ENCODE measurements around the gene EIPR1.

DNA sequence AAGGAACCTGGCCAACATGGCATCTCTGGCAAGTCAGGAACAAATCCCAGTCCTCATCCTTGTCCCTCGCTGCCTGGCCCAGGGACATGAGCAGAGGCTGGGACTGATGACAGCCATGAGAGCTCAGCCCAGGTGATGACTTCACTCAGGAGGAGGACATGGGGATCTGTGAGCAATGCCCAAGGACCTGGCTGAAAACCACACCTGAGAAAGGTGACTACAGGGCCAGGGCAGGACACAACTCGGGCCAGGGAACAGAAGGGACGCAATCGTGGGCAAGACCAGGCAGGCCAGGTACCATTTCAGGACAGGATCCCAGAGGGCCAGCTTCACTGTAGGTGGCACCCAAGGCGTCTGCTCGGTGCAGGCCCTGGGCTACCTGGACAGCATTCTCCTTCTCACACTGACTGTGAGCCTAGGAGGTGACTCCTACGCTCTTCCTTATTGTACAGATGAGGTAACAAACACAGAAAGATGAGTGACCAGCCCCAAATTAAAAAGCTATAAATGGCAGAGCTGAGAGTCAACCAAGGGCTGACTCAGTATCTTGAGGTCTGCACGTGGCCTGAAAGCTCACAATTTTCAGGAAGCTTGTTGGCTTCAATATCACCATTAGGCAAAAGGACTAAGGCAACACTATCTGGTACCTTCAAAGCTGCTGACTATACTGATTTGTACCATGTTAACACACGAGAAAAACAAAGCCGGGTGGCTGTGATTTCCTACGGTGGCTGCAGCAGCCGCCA lies 141.1 kb downstream of the EIPR1 start:
- TF ChIP-seq SUZ12 (IDR thresholded peaks at IDR 0.05; ENCODE audit: extremely low read depth, insufficient read depth, insufficient read length) (no peak), ZNF274 (IDR thresholded peaks at IDR 0.05; ENCODE audit: low read depth, low read length) (no peak)
